Measurements from ENCODE around the gene NKX6-2. TPM values are rescaled to one million over a fixed set of nuclear protein-coding genes. Genes with fewer than 3 reads are reported as not detected.

Gene NKX6-2
- total RNA-seq, 2 donors from 2014 or later, result 2.1 TPM; not detected in 1

DNA sequence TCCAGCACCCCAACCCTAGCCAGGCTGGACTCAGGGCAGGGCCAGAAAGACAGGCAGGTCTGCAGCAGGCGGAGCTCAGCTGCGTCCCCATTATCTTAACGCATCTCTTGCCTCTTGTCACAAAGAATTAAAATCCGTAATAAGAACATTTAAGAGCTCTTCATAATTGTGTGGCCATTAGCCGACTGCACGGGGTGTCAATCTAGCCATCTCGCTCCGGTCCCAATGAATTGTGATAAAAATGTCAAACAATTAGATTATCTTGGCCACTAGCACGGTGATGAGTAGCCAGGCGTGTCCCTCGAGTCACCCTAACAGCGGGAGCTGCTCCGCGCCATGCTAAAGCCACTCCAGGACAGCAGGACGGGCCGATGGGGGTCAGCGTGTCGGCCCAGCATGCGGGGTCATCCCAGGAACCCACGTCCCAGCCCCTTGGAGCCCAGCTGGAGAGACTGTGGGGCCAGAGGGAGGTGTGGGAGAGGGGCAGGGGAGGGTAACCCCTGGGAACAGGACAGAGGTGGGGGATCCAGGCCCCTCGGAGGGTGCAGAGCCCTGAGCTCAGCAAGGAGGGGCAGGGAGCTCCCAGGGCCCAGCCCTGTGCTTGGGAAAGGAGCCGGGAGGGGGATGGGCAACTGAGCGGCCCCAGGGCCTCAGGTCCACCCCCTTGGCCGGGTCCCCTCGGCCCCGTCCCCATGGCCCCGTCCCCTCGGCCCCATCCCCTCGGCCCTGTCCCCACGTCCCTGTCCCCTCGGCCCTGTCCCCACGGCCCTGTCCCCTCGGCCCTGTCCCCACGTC lies 17.7 kb upstream of the NKX6-2 start:
- 65 to 66% methylated on average over 22 to 27 of the region's 34 CpGs for WGBS, 2 donors
- Histone ChIP-seq H3K4me3 (no peak overlapping the region), H3K4me1 (no peaks in the 10 kb centered on the region), H3K27me3 (no peaks in the 10 kb centered on the region), H3K36me3 (replicated peaks in 1 of 2; ENCODE audit: insufficient read depth in 1 of 2, low read depth in 2 of 2) (no peaks in the 10 kb centered on the region), H3K27ac (no peak overlapping the region), H3K9me3 (no peaks in the 10 kb centered on the region)
- intact Hi-C loops (cut with DNase I), result no loop called here
- ATAC-seq, result no peak
- no peak for TF ChIP-seq POLR2A (IDR thresholded peaks at IDR 0.05)
- TF ChIP-seq CTCF (IDR thresholded peaks at IDR 0.05), result no peak
- DNase-seq, result no peak

- Histone ChIP-seq H3K27me3 (no peaks in the 10 kb centered on the region), H3K4me3 (no peak overlapping the region), H3K27ac (no peak overlapping the region), H3K36me3 (replicated peaks in 1 of 2; ENCODE audit: insufficient read depth in 1 of 2, low read depth in 2 of 2) (no peaks in the 10 kb centered on the region), H3K4me1 (no peaks in the 10 kb centered on the region), H3K9me3 (no peaks in the 10 kb centered on the region)
- WGBS, 2 donors, result 75 to 80% methylated on average over 10 to 16 of the region's 16 CpGs
- ATAC-seq (no peak), DNase-seq (no peak)
- intact Hi-C loops (cut with DNase I), result no loop called here
- no peak for TF ChIP-seq CTCF (IDR thresholded peaks at IDR 0.05)
- no peak for TF ChIP-seq POLR2A (IDR thresholded peaks at IDR 0.05)
Observed at GRCh38 chr10:132802694-132803320, 16.9 kb upstream of the NKX6-2 start.

DNA sequence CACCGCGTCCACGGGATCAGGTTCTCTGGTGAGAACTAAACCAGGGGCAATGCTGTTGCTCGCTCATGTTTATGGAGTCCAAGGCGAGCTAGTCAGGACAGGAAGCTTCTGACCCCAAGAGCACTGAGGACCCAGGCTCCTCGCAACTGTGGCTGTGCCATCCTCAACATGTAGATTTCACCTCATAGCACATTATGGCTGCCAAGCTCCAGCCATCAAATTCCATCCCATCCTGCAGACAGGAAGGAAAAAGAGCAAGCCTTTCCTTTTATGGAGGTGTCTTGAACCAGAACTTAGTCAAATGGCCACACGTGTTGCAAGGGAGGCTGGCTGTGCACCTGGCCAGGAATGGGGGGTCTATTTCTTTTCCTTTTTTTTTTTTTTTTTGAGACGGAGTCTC lies 16.1 kb upstream of the NKX6-2 start:
- ATAC-seq, result no peak
- Histone ChIP-seq H3K4me3 (no peak overlapping the region), H3K9me3 (no peaks in the 10 kb centered on the region), H3K4me1 (no peaks in the 10 kb centered on the region), H3K27ac (no peak overlapping the region), H3K27me3 (no peaks in the 10 kb centered on the region), H3K36me3 (replicated peaks in 1 of 2; ENCODE audit: insufficient read depth in 1 of 2, low read depth in 2 of 2) (no peaks in the 10 kb centered on the region)
- WGBS, 2 donors, result 74 to 87% methylated on average over 5 to 8 of the region's 8 CpGs
- DNase-seq, result no peak
- intact Hi-C loops (cut with DNase I), result no loop called here
- no peak for TF ChIP-seq CTCF (IDR thresholded peaks at IDR 0.05)
- no peak for TF ChIP-seq POLR2A (IDR thresholded peaks at IDR 0.05)

GRCh38 chr10:132799865-132800264 lies 13.9 kb upstream of the NKX6-2 start:
- no peaks in the 10 kb centered on the region for H3K4me1 ChIP-seq
- no peak for ATAC-seq
- no peaks in the 10 kb centered on the region for H3K9me3 ChIP-seq
- intact Hi-C loops (cut with DNase I), result no loop called here
- no peak for DNase-seq
- no peak overlapping the region for H3K4me3 ChIP-seq
- no peak overlapping the region for H3K27ac ChIP-seq
- TF ChIP-seq CTCF (IDR thresholded peaks at IDR 0.05) (no peak), POLR2A (IDR thresholded peaks at IDR 0.05) (no peak)
- H3K27me3 ChIP-seq, result no peaks in the 10 kb centered on the region
- WGBS, 2 donors, result 76 to 91% methylated on average over 5 to 7 of the region's 11 CpGs
- no peaks in the 10 kb centered on the region for H3K36me3 ChIP-seq (replicated peaks in 1 of 2; ENCODE audit: insufficient read depth in 1 of 2, low read depth in 2 of 2)
